Measurements from ENCODE around the gene PELI2.

PELI2 gene

GRCh38 chr14:56244138-56244789 is 126.1 kb downstream of the PELI2 start:
- no peak for DNase-seq (ENCODE audit: low read depth in 2 of 2)

GRCh38 chr14:56247495-56248200 is 129.4 kb downstream of the PELI2 start:
- DNase-seq (ENCODE audit: low read depth in 2 of 2): no peak

- DNase-seq (ENCODE audit: low read depth in 2 of 2): no peak
Observed at GRCh38 chr14:56248442-56248841, 130.2 kb downstream of the PELI2 start.

- DNase-seq (ENCODE audit: low read depth in 2 of 2): no peak
Observed at GRCh38 chr14:56261046-56261445, 142.8 kb downstream of the PELI2 start.

GRCh38 chr14:56262530-56262929 is 144.3 kb downstream of the PELI2 start:
- DNase-seq (ENCODE audit: low read depth in 2 of 2): no peak

GRCh38 chr14:56268039-56268438 is 149.8 kb downstream of the PELI2 start:
- DNase-seq (ENCODE audit: low read depth in 2 of 2): no peak

GRCh38 chr14:56268673-56269072 is 150.5 kb downstream of the PELI2 start:
- no peak for DNase-seq (ENCODE audit: low read depth in 2 of 2)

- no peak for DNase-seq (ENCODE audit: low read depth in 2 of 2)
Observed at GRCh38 chr14:56270921-56271320, 152.7 kb downstream of the PELI2 start.

GRCh38 chr14:56271970-56272369 is 153.8 kb downstream of the PELI2 start:
- no peak for DNase-seq (ENCODE audit: low read depth in 2 of 2)

- no peak for DNase-seq (ENCODE audit: low read depth in 2 of 2)
Observed at GRCh38 chr14:56273155-56273554, 154.9 kb downstream of the PELI2 start.

GRCh38 chr14:56273951-56274350 is 155.7 kb downstream of the PELI2 start:
- DNase-seq (ENCODE audit: low read depth in 2 of 2): no peak

GRCh38 chr14:56274556-56274955 is 156.3 kb downstream of the PELI2 start:
- DNase-seq (ENCODE audit: low read depth in 2 of 2): no peak

GRCh38 chr14:56276108-56276507 is 157.9 kb downstream of the PELI2 start:
- no peak for DNase-seq (ENCODE audit: low read depth in 2 of 2)

- DNase-seq (ENCODE audit: low read depth in 2 of 2): no peak
Observed at GRCh38 chr14:56278383-56278782, 160.2 kb downstream of the PELI2 start.

- DNase-seq (ENCODE audit: low read depth in 2 of 2): no peak
Observed at GRCh38 chr14:56280843-56281242, 162.6 kb downstream of the PELI2 start.

GRCh38 chr14:56282179-56282578 is 164.0 kb downstream of the PELI2 start:
- DNase-seq (ENCODE audit: low read depth in 2 of 2): no peak

GRCh38 chr14:56284641-56285040 is 166.4 kb downstream of the PELI2 start:
- no peak for DNase-seq (ENCODE audit: low read depth in 2 of 2)

- DNase-seq (ENCODE audit: low read depth in 2 of 2): no peak
Observed at GRCh38 chr14:56289155-56289554, 170.9 kb downstream of the PELI2 start.

GRCh38 chr14:56290195-56290594 is 172.0 kb downstream of the PELI2 start:
- DNase-seq (ENCODE audit: low read depth in 2 of 2): no peak

- DNase-seq (ENCODE audit: low read depth in 2 of 2): no peak
Observed at GRCh38 chr14:56292970-56293369, 174.8 kb downstream of the PELI2 start.

- DNase-seq (ENCODE audit: low read depth in 2 of 2): no peak
Observed at GRCh38 chr14:56293506-56293905, 175.3 kb downstream of the PELI2 start.

GRCh38 chr14:56294128-56294527 is 175.9 kb downstream of the PELI2 start:
- no peak for DNase-seq (ENCODE audit: low read depth in 2 of 2)

- DNase-seq (ENCODE audit: low read depth in 2 of 2): no peak
Observed at GRCh38 chr14:56295743-56296142, 177.5 kb downstream of the PELI2 start.

- DNase-seq (ENCODE audit: low read depth in 2 of 2): no peak
Observed at GRCh38 chr14:56297449-56297848, 179.2 kb downstream of the PELI2 start.
